Heart left ventricle (tissue), 16 donors: ENCODE measurements around the gene KMT2B. TPM values are rescaled to one million over a fixed set of nuclear protein-coding genes. Genes with fewer than 3 reads are reported as not detected.

ENCODE experiments used
- ATAC-seq, 4 donors: fragments of 200-7000 bp; cut with Tn5 transposase; one replicate each; pipeline ENCODE4 v1.9.1; 2020 to 2022; ENCODE audit warnings: moderate library complexity in 4 of 4, mild to moderate bottlenecking in 3 of 4, moderate number of reproducible peaks in 1 of 4
- DNase-seq, 5 donors: peaks; one replicate each; pipeline ENCODE4 v3.0.0-alpha.2; 2020
- H3K27ac ChIP-seq, 12 donors: fragments of 200-600 bp; sonication (generic) in 4 of 12; one replicate each; pipeline versions ENCODE4 v1.5.0 to v1.8.0; 2016 to 2022; ENCODE audit warnings: mild to moderate bottlenecking in 2 of 12
- H3K27me3 ChIP-seq, 9 donors: fragments of 200-600 bp; sonication (generic) in 2 of 9; one replicate each; pipeline versions ENCODE4 v1.5.1 to v1.8.0; 2016 to 2022; ENCODE audit warnings: mild to moderate bottlenecking in 3 of 9
- H3K36me3 ChIP-seq, 9 donors: fragments of 200-600 bp; sonication (generic) in 2 of 9; one replicate each; pipeline versions ENCODE4 v1.5.0 to v1.8.0; 2018 to 2022; ENCODE audit warnings: mild to moderate bottlenecking in 2 of 9
- H3K4me1 ChIP-seq, 12 donors: fragments of 200-600 bp; sonication (generic) in 4 of 12; one replicate each; pipeline versions ENCODE4 v1.5.0 to v1.8.0; 2016 to 2022; ENCODE audit warnings: mild to moderate bottlenecking in 3 of 12
- H3K4me3 ChIP-seq, 12 donors: fragments of 200-600 bp; sonication (generic) in 4 of 12; one replicate each; pipeline versions ENCODE4 v1.5.0 to v1.8.0; 2017 to 2022; ENCODE audit warnings: mild to moderate bottlenecking in 9 of 12, moderate library complexity in 4 of 12
- H3K9me3 ChIP-seq, 12 donors: fragments of 200-600 bp; sonication (generic) in 4 of 12; one replicate each; pipeline versions ENCODE4 v1.5.0 to v1.8.0; 2016 to 2022; ENCODE audit warnings: mild to moderate bottlenecking in 1 of 12
- CTCF ChIP-seq, 12 donors: fragments of 200-600 bp; sonication (generic) in 4 of 12; IDR thresholded peaks; one replicate each; pipeline versions ENCODE4 v1.5.0 to v1.8.0; 2018 to 2022; ENCODE audit warnings: antibody characterized with exemption in 12 of 12, mild to moderate bottlenecking in 5 of 12
- POLR2A ChIP-seq, 2 donors: fragments of 450-650 bp; IDR thresholded peaks; one replicate each; pipeline ENCODE4 v1.6.1; 2017; ENCODE audit warnings: antibody characterized with exemption in 2 of 2, mild to moderate bottlenecking in 2 of 2, moderate library complexity in 2 of 2
- WGBS, 4 donors: extraction: QIAGEN DNeasy Blood & Tissue Kit in 2 of 4; methylation state at CpG; one replicate each; pipeline versions ENCODE4 v1.1.5 to v1.1.7; 2013 to 2018; 5-methylcytosine and 5-hydroxymethylcytosine counted together
- intact Hi-C, 10 donors: fragments of 100-400 bp; cut with DNase I; formaldehyde crosslinking; loops; one replicate each; pipeline versions ENCODE4 v1.11.1 to v1.14.2; 2022
- polyA plus RNA-seq, 2 donors: library from polyadenylated mRNA; stranded (reverse); fragments of 200-250 nt; gene quantifications; one replicate each; pipeline ENCODE4 v1.2.3, GENCODE V29; 2013
- total RNA-seq, 9 donors: library from RNA; depleted of rRNA in 2 of 9; stranded (reverse); fragments of >200 nt in 2 of 9; fragmentation: NEBNext Ultra II Directional in 3 of 9; extraction: Animal tissue kit (Norgen Biotek cat#: 25700) in 3 of 9; gene quantifications; one replicate each; pipeline versions ENCODE4 v1.1.0 to v1.2.4, GENCODE V29; 2016 to 2023
- donor health status: ischemic (EF 13 %, LVEDD 7.1; RV severe dilation, severe dysfunction).
- donor health status: healthy with polysubstance abuse.
- donor health status: DM: no; HTN: yes; CAD: no.
- donor health status: DM: no; HTN: no; CAD: no.
- donor health status: ischemic (EF 25% LVEDD 6.9; RV normal size, moderate dysfunction).
- donor health status: ischemic (EF 25% LVEDD 5.7; RV mildly dilated, moderate dysfunction).
- donor health status: healthy.
- donor health status: DM: yes; HTN: yes; CAD: no.
- donor health status: ischemic (EF 35%, LVEDD 5.7; RV mildly dilated, moderate dysfunction).
- donor health status: nonischemic (EF 11% LVEDD 7.7; RV severe dilation, severe dysfunction).
- donor health status: DM: yes; HTN: yes; CAD: no.
- donor health status: PGD.
- donor health status: ischemic (EF 29% LVEDD 5.4; RV normal size, mild dysfunction).
- donor health status: nonischemic (EF 23%, LVEDD 6.1; RV moderate dilation, normal function).

KMT2B gene
- total and polyA plus RNA-seq, 11 donors = 11.3 to 24.5 (median 15.7) TPM

- TF ChIP-seq CTCF (IDR thresholded peaks at IDR 0.05) (no peak), POLR2A (IDR thresholded peaks at IDR 0.05) (no peak)
- WGBS, 4 donors = 36 to 60% (median 43%) methylated on average over 16 of the region's 16 CpGs
- H3K27me3 ChIP-seq = no peaks in the 10 kb centered on the region
Observed at GRCh38 chr19:35774274-35775045, 56.7 kb downstream of the KMT2B start.

GRCh38 chr19:35775046-35775297, 57.2 kb downstream of the KMT2B start:
- intact Hi-C loops = loop anchor here in 3 of 10 donors (1.0 to 10.0 kb wide), 3 partner anchors 17 to 160 kb away; partner anchors contain the start of genes LRFN3 (in 1 of the 3) and PROSER3 (in 1 of the 3)
- 8 to 39% (median 16%) methylated on average over 9 of the region's 9 CpGs for WGBS, 4 donors
- peak overlapping the region; percentile 68 to 99 (median 92) for H3K4me3 ChIP-seq
- TF ChIP-seq CTCF (IDR thresholded peaks at IDR 0.05) (no peak), POLR2A (IDR thresholded peaks at IDR 0.05) (no peak)
- no peaks in the 10 kb centered on the region for H3K27me3 ChIP-seq
- ATAC-seq = peak in 3 of 4 donors; percentile 5 to 40 (median 28)
- peaks cover 0 to 17% (median 5%) of the 10 kb centered on the region in 12 donors for H3K4me1 ChIP-seq
- no peak overlapping the region for H3K27ac ChIP-seq
- no peaks in the 10 kb centered on the region for H3K9me3 ChIP-seq
- H3K36me3 ChIP-seq = peaks cover 0 to 18% (median 0%) of the 10 kb centered on the region in 9 donors
- DNase-seq = no peak

More at GRCh38 chr19:35774274-35775045, 56.7 kb downstream of the KMT2B start:
- intact Hi-C loops = loop anchor here in 3 of 10 donors (1.0 to 10.0 kb wide), 3 partner anchors 16 to 160 kb away; partner anchors contain the start of genes LRFN3 (in 1 of the 3) and PROSER3 (in 1 of the 3)
- H3K9me3 ChIP-seq = no peaks in the 10 kb centered on the region
- peaks cover 0 to 17% (median 5%) of the 10 kb centered on the region in 12 donors for H3K4me1 ChIP-seq
- DNase-seq (no peak), ATAC-seq (peak in 2 of 4 donors; percentile 1 to 9)
- peaks cover 0 to 13% (median 0%) of the 10 kb centered on the region in 9 donors for H3K36me3 ChIP-seq
- peak overlapping the region; percentile 68 to 99 (median 92) for H3K4me3 ChIP-seq
- H3K27ac ChIP-seq = no peak overlapping the region

GRCh38 chr19:35775298-35776101, 57.7 kb downstream of the KMT2B start, which contains the start of gene ARHGAP33:
TSS of gene ARHGAP33 (plus strand) at chr19:35775564. CDS start at chr19:35775659, 95 bp downstream.
- peak; percentile 99 to 100 (median 99) for DNase-seq
- ATAC-seq = peak; percentile 98 to 99 (median 98)
- Histone ChIP-seq H3K4me3 (peak within 1 kb of the TSS; percentile 68 to 99 (median 92)), H3K4me1 (peaks cover 0 to 17% (median 5%) of the 10 kb centered on the region in 12 donors), H3K9me3 (no peaks in the 10 kb centered on the region), H3K27me3 (no peaks in the 10 kb centered on the region), H3K36me3 (peaks cover 0 to 24% (median 5%) of the 10 kb centered on the region in 9 donors), H3K27ac (peak within 1 kb of the TSS in 6 of 12 donors; percentile 1 to 77 (median 44))
- TF ChIP-seq POLR2A (IDR thresholded peaks at IDR 0.05) = peak in 1 of 2 donors; percentile 27
- TF ChIP-seq CTCF (IDR thresholded peaks at IDR 0.05) = no peak
- intact Hi-C loops = loop anchor here in 3 of 10 donors (1.0 to 10.0 kb wide), 3 partner anchors 17 to 159 kb away; partner anchors contain the start of genes LRFN3 (in 1 of the 3) and PROSER3 (in 1 of the 3)
- 0 to 2% (median 1%) methylated on average over 27 to 82 of the region's 82 CpGs for WGBS, 4 donors
